HL-60/S4 treated with retinoic acid at 250 ng/mL for 4 days and 3 days (cell line): ENCODE measurements around the gene EPHA2.

Experiments used
- in situ Hi-C: fragments of 300-500 bp; cut with MboI; formaldehyde crosslinking; loops from 2 replicates; pipeline ENCODE4 v1.7.0; 2022; ENCODE audit warnings: low sequenced_read_pairs

The EPHA2 gene

GRCh38 chr1:16151196-16151994 lies 4.5 kb downstream of the EPHA2 start:
- in situ Hi-C loops, result no loop called here

DNA sequence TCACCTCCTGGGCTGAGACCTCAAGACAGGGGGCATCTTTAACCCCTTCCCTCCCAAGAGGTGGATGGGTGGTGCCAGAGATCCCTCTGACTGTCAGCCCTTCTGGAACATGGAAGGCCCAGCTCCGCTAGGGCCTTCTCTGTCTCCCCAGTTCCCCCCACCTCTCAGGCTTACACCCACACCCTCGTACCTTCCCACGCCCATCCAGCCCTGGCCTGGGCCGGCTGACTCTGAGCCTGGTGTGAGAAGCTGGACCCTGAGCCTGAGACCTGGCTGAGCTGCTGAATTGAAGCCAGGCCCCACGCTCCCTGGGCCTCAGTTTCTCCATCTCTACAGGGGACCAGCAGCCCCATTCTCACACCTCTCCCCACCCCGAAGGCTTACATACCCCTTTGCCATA lies 5.4 kb downstream of the EPHA2 start:
- in situ Hi-C loops, result no loop called here

DNA sequence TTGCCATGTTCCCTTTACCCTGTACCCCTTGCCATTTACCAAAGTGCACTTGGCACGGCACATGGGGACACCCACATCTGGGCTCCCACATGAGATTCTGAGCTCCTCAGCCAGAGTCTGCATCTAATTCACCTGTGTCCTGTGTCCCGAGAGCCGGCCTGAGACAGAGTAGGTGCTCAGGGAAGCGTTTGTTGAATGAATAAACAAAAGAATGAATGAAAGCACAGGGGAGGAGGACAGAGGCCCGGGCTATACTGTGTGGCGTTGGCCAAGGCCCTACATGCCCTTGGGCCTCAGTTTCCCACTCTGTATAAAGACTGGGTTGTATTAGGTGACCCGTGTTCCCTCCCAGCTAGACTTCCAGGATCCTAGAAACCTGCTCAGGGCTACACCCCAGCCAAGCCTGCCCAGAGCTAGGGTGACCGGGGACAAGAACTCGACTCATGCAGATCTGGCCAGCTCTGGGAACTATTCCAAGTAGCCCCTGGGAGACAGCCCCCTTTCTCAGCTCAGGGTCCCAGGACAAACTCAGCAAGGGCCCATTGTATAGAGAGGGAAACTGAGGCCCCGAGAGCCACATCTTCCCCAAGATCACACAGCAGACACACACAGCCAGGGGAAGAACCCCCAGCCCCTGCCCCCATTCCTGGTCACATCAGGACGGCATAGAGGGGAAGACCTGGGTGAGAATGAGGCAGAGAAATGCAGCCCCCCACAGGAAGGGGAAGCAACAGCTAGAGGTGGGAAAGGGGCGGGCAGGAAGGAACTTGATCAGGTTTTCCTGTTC lies 6.0 kb downstream of the EPHA2 start:
- in situ Hi-C loops, result no loop called here

DNA sequence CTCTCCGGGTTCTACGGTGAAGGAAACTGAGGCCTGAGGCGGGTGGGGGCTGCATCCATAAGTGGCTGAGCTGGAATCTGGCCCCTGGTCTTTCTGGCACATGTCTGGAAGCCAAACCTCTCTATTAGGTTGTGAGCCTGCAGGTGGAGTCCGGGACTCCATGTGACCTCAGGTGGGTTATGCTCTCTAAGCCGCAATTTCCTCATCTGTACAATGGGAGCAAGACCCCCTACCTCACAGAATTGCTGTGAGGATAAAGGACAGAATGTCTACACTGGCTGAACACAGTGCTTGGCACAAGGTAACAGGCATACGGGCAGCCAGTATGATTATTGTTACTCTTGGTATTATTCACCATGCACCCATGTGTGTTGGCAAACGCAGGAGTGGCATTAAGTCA lies 6.7 kb downstream of the EPHA2 start:
- in situ Hi-C loops, result no loop called here

- in situ Hi-C loops, result no loop called here
Observed at GRCh38 chr1:16148329-16149092, 7.4 kb downstream of the EPHA2 start.

DNA sequence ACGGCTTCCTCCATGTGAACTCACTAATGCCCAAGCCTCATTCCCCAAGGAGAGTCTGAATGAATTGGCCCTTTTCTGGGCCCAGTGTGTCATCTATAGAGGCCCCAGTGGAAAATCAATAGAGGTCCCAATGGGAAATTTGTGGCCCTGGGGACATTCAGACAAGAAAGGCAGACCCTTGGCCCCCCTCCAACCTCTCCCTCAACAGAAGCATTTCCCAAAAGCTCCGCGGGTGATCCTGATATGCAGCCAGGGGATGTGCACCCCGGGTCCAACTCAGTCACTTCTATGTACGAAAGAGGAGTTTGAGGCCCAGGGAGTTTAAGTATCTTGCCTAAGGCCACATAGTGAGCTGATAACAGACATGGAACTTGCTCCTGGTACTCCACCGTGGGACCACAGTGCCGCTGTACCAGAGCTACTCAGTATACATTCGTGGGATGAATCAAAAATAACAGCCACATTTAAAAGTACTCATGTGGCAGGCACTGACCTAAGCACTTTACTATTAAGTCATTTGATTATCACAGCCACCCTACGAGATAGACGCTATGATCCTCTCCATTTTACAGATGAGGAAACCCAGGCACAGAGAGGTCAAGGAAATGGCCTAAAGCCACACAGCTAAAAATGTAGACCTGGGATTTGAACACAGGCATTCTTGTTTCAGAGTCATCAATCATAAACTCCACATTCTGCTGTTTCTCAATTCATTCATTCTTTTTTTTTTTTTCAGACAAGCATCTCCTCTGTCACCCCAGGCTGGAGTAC lies 8.5 kb downstream of the EPHA2 start:
- in situ Hi-C loops, result no loop called here

GRCh38 chr1:16146279-16147155 lies 9.4 kb downstream of the EPHA2 start:
- in situ Hi-C loops, result no loop called here

GRCh38 chr1:16145662-16146278 lies 10.1 kb downstream of the EPHA2 start:
- in situ Hi-C loops, result no loop called here

- in situ Hi-C loops, result no loop called here
Observed at GRCh38 chr1:16145030-16145661, 10.7 kb downstream of the EPHA2 start.

- in situ Hi-C loops, result no loop called here
Observed at GRCh38 chr1:16144325-16145029, 11.4 kb downstream of the EPHA2 start.

GRCh38 chr1:16143566-16144324 lies 12.1 kb downstream of the EPHA2 start:
- in situ Hi-C loops, result no loop called here

DNA sequence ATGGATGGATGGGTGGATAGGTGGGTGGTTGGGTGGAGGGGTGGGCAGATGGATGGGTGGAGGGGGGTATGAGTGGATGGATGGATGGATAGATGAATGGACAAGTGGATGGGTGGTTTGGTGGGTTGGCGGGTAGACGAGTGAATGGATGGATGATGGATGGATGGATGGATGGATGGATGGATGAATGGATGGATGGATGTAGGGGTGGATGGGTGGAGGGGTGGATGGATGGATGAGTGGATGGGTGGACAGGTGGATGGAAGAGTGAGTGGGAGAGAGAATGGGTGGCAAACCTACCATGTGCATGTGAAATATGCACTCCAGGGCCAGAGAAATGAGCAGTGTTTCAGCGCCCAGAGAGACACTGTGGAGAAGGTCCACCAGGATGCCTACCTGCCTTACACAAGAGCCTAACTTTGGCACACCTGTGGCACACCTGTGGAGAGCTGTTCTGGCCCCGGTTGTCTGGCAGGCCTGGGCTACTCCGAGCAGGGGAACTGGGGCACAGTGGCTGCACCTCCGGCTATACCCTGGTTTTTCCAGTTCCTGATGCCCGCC lies 12.8 kb downstream of the EPHA2 start:
- in situ Hi-C loops, result no loop called here

DNA sequence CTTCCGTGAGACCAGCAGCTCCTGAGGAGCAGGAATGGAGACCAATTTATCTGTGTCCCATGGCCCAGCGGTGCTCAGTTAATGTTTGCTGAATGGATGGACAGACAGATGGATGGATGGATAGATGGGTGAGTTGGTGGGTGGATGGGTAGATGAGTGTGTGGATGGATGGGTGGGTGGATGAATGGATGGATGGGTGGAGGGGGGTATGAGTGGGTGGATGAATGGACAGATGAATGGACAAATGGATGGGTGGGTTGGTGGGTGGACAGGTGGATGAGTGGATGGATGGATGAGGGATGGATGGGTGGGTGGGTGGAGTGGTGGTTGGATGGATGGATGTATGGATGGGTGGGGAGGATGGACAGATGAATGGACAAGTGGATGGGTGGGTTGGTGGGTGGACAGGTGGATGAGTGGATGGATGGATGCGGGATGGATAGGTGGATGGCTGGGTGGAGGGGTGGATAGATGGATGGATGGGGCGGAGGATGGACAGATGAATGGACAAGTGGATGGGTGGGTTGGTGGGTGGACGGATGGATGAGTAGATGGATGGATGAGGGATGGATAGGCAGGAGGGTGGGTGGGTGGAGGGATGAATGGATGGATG lies 13.4 kb downstream of the EPHA2 start:
- in situ Hi-C loops, result no loop called here

DNA sequence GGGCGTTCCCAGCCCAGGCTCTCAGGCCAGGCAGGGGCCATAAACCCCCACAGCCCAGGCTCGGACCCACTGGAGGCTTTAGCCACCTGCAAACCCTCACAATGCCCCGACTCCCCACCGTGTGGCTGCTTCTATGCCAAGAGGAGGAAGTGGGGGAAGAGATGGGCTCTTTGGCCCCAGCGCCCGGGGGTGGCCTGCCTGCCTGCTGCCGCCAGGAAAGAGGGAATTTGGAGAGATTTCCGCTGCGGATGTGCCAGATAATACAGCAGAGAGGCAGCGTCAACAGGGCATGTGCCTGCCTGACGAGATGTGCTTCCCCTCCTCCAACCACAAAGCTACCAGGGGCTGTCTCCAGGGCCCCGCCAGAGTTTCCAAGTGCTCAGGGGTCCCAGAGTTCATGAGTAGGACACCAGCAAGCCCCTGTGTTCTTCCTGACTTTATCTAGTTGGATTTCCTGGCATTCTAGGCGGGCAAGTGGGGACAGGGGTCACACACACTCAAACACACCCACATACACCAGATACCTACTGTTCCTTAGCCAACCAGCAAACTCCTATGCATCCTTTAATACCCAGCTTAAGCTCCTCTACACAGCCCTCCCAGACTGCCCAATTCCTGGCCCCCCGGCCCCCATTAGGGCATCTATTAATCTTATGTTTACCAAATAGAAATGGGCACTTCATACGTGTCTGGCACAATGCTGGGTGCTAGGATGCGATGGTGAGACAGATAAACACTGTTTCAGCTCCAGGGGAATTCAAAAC lies 14.1 kb downstream of the EPHA2 start:
- in situ Hi-C loops, result no loop called here

GRCh38 chr1:16140068-16140596 lies 15.7 kb downstream of the EPHA2 start:
- in situ Hi-C loops, result no loop called here

GRCh38 chr1:16139473-16139962 lies 16.4 kb downstream of the EPHA2 start:
- in situ Hi-C loops, result no loop called here
